DOHH2 (cell line): ENCODE results near the gene AGO3.

Experiments used
- CTCF ChIP-seq: fragments of 200-600 bp; sonication (generic); IDR thresholded peaks from one replicate; pipeline ENCODE4 v1.5.1; 2014; ENCODE audit warnings: antibody characterized with exemption, mild to moderate bottlenecking, low read depth, low read length; ENCODE audit not compliant: poor library complexity, severe bottlenecking
- EZH2phosphoT487 ChIP-seq: fragments of 200-600 bp; sonication (generic); IDR thresholded peaks from 2 replicates; pipeline ENCODE4 v1.6.1; 2017; ENCODE audit warnings: borderline replicate concordance, mild to moderate bottlenecking, antibody characterized with exemption, low read length, moderate library complexity, mixed read lengths

GRCh38 chr1:36051821-36052220 is 120.9 kb downstream of the AGO3 start:
- no peak for TF ChIP-seq CTCF
- TF ChIP-seq EZH2phosphoT487: no peak
